HG03575 (cell line): Measurements from ENCODE around the gene GSDMA.
"Not testable (repeated sequence)": the region's sequence is repeated elsewhere in the genome, so short reads cannot be mapped to it uniquely, and the experiment has no call there.

ENCODE experiments used
- ATAC-seq: cut with Tn5 transposase; IDR thresholded peaks from one replicate; pipeline ENCODE4 v1.9.1; 2021; ENCODE audit not compliant: unreplicated experiment, insufficient number of reproducible peaks, low FRiP score; ENCODE audit errors: extremely low read depth

The GSDMA gene

DNA sequence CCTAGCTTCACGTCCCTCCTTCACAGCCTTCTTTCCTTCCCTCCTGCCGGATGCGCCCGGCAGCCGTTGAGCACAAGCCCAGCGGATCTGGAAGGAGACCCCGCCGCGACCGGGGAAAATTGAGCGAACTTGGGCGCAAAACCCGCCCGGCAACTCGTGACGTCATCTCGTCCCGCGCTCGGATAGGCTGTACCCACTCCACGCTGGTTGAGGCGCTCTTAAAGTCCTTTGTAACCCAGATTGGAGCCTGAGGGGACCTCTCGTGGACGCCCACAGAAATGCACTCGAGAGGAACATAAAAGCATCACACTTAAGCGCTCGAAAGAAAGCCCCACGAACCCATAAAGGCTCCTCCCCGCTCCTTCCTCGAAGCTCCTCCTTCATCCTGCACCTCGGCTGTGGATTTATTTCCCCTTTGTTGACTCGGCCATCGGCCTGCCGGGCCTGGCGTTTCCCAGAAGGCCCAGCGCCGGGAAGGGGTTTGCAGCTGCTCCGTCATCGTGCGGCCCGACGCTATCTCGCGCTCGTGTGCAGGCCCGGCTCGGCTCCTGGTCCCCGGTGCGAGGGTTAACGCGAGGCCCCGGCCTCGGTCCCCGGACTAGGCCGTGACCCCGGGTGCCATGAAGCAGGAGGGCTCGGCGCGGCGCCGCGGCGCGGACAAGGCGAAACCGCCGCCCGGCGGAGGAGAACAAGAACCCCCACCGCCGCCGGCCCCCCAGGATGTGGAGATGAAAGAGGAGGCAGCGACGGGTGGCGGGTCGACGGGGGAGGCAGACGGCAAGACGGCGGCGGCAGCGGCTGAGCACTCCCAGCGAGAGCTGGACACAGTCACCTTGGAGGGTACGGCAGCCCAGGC is 17.8 kb downstream of the GSDMA start, which contains the start of gene PSMD3:
PSMD3 (plus strand) TSS at position 457 of the 856 bp plus-strand sequence; CDS start at position 621, 164 bp downstream.
- peak; percentile 69 for ATAC-seq

DNA sequence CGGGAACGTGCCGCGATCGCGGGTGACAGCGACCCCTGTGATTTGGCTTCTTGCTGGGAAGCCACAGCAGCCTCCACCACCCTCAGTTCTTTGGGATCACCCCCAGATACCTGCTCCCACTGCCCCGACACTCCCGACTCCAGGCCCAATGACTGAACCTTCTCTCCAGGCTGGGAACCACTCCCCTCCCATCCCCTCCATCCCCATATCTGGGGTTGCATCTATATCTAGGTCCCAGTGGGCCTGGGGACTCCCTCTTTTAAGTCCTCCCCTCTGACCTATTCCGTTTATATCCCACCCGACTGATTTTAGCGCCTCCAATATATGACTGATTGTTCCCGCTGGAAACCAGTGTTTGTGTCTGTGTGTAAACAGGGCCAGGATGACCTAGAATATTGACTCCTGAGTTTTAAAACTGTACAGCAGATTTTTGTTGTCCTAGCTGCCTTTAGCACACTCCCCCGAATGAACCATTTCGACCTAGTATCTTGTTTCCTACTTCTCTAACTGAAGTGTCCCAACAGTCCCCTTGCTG is 18.5 kb downstream of the GSDMA start:
- no peak for ATAC-seq

DNA sequence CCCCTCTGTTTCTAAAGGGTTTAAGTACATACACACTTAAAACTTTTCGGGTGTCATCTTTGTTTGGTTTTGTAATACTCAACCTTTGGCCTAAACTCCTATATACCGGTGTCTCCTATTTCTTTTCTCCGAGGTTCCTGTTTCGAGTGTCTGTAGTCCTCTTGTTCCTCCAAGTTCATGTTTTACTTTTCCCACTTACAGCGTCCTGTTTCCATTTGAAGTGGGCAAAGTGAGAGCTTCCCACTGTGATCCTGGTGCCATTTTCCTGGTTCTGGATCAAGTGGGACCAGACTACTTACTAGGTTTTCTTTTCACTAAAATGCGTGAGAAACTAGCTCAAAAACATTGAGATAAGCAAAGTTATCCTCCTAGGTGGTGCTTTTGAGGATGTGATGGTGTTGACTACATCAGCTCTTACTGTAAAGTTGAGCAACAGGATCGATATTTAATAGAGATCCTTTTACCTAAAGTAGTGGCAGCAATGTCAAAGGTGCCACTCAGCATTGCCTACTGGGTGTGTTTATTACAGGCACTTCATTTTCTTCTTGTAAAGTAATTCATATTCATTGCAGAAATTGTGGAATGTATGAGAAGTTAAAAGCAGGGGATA is 19.1 kb downstream of the GSDMA start:
- no peak for ATAC-seq

DNA sequence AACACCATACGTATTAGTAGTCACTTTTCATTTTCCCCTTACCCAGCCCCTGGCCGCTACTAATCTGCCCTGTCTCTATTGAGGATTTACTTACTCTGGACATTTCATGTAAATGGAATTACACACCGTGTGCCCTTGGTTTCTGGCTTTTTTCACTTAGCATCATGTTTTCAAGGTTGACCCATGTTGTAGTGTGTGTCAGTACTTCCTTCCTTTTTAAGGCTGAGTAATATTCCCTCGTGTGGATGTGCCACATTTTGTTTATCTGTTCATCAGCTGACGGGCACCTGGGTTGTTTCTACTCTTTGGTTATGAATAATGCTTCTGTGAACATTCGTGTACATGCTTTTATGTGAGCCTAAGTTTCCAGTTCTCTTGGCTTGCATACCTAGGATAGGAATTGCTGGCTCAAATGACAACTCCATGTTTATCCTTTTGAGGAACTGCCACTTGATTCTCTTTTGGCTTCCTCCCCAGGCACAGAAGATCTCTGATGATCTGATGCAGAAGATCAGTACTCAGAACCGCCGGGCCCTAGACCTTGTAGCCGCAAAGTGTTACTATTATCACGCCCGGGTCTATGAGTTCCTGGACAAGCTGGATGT is 25.5 kb downstream of the GSDMA start:
- ATAC-seq = no peak

DNA sequence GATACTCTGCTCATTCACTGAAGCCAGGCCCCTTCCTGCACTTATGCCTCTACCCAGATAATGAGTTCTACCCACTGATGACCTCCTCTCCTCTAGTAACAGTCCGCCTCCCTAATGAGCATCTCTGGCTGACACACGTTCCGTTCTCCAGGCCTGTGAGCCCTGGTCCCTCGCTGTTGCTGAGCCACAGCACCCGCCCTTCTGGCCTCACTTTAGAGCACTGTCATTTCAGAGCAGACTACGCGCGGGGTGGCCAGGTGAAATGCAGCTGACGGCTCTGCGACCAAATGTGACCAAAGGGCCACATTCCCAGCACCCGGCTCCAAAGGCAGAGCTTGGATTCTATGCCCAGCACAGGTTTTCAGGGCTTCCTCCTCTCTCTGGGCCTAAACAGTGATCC is 31.6 kb downstream of the GSDMA start:
- ATAC-seq = no peak

DNA sequence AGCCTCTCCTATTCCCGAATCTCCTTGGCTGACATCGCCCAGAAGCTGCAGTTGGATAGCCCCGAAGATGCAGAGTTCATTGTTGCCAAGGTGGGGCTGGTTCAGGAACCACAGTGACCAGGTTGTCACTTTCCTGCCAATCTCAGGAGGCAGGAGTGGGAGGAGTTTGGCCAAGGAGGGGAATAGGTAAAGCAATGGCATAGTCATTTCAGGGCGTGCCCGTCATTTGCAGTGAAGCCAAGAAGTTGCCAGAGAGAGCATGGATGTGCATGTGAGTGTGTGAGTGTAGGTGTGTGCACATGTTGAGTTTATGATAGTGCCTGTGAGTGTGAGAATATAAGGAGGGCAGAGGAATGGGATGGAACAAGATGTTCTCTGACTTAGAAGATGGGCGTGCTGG is 32.6 kb downstream of the GSDMA start:
- ATAC-seq = no peak

DNA sequence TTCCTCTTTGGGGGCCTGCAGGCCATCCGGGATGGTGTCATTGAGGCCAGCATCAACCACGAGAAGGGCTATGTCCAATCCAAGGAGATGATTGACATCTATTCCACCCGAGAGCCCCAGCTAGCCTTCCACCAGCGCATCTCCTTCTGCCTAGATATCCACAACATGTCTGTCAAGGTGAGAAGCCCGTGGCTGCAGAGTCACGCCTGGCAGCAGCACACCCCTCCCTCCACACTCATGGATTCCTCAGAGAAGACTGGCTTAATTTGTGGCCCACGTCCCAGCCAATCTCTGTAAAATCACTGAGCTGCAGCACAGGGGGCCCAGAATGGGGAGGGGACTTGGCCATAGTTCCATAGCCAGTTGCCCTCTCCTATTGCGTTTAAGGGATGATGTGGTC is 33.4 kb downstream of the GSDMA start:
- no peak for ATAC-seq

DNA sequence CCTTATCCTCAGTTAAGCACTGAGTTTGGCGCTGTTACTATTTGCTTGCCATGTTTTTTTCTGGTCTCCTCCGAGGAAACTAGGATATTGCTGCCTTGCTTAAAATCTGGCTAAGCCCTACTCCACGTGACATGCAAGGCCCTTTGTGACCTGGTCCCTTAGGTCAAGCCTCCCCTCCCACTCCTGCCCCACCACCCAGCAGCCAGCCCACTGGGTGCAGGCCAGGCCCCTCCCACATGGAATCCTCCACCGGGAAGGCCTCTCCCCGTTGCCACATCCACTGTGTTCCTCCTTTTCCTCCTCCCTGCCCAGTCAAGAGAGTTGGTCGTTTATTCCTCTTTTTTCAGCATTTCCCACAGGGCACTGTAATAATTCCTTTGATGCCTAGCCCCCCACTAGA is 34.0 kb downstream of the GSDMA start:
- ATAC-seq = no peak

DNA sequence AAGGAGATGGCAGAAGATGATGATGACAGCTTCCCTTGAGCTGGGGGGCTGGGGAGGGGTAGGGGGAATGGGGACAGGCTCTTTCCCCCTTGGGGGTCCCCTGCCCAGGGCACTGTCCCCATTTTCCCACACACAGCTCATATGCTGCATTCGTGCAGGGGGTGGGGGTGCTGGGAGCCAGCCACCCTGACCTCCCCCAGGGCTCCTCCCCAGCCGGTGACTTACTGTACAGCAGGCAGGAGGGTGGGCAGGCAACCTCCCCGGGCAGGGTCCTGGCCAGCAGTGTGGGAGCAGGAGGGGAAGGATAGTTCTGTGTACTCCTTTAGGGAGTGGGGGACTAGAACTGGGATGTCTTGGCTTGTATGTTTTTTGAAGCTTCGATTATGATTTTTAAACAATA is 34.7 kb downstream of the GSDMA start:
- no peak for ATAC-seq

DNA sequence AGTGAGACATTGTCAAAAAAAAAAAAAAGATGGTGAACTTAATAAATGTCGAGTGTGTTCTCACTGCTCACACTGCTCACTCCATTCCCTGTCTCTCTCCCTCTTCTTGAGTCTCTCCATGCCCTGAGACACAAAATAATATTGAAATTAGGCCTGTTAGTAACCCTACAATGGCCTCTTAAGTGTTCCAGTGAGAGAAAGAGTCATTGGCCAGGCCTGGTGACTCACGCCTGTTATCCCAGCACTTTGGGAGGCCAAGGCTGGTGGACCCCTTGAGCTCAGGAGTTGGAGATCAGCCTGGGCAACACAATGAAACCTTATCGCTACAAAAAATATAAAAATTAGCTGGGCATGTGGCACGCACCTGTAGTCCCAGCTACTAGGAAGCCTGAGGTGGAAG is 36.3 kb downstream of the GSDMA start:
- no peak for ATAC-seq

DNA sequence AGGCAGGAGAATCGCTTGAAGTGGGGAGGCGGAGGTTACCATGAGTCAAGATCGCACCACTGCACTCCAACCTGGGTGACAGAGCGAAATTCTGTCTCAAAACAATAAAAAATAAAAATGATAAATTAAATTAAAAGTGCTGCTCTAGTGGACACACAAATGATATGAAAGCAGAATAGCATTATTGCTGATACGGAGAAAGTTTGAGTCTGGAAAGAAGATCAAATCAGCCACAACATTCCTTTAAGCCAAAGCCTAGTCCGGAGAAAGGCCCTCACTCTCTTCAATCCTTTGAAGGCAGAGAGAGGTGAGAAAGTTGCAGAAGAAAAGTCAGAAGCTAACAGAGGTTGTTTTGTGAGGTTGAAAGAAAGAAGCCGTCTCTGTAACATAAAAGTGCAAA is 37.4 kb downstream of the GSDMA start:
- no peak for ATAC-seq

DNA sequence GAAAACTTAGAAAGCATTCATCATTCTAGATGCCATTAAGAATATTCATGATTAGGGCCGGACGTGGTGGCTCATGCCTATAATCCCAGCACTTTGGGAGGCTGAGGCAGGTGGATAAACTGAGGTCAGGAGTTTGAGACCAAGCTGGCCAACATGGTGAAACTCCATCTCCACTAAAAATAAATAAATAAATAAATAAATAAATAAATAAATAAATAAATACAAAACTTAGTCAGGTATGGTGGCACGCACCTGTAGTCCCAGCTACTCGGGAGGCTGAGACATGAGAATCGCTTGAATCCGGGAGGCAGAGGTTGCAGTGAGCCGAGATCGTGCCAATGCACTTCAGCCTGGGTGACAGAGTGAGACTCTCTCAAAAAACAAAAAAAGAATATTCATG is 38.5 kb downstream of the GSDMA start:
- ATAC-seq = not testable (repeated sequence)

DNA sequence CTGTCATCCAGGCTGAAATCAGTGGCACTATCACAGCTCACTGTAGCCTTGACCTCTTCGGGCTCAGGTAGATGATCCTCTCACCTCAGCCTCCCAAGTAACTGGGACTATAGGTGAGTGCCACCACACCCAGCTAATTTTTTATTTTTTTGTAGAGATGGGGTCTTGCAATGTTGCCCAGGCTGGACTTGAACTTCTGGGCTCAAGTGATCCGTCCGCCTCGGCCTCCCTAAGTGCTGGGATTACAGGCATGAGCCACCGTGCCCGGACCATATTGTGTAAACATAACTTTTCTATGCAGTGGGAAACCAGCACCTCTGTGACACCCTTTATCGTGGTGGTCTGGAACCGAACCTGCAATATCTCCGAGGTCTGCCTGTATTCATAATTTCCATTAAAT is 41.3 kb downstream of the GSDMA start:
- ATAC-seq = no peak

DNA sequence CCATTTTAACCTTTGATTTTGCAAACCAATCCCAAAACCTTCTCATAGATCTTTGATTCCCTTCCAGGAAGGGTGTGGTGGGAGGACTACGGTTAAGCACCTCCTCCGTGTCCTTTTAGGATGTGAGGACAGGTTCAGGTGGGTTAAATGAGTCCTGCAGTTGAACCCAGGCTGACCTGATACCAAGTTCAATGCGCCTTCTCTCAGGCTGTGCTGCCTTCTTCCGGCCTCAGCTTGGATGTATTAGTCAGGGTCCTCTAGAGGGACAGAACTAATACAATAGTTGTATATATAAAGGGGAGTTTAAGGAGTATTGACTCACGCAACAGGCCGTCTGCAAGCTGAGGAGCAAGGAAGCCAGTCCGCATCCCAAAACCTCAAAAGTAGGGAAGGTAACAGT is 41.9 kb downstream of the GSDMA start:
- no peak for ATAC-seq

DNA sequence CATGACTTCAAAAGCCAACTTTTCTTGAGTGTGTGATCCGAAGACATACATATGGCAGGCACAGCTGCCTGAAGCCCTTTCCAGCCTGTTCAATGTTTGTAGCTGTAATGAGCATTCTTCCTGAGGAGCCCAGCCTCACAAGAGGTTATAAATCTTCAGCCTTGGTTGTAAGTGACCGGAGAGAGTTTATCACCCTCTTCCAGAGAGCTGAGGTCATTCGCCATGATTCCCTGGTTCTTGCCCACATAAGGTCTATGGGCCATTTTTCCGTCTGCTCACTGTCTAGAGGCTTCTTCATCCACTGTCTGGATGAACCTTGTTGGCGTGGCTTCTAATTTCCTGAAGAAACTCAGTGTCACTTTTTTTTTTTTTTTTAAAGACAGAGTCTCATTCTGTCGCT is 42.7 kb downstream of the GSDMA start:
- no peak for ATAC-seq

DNA sequence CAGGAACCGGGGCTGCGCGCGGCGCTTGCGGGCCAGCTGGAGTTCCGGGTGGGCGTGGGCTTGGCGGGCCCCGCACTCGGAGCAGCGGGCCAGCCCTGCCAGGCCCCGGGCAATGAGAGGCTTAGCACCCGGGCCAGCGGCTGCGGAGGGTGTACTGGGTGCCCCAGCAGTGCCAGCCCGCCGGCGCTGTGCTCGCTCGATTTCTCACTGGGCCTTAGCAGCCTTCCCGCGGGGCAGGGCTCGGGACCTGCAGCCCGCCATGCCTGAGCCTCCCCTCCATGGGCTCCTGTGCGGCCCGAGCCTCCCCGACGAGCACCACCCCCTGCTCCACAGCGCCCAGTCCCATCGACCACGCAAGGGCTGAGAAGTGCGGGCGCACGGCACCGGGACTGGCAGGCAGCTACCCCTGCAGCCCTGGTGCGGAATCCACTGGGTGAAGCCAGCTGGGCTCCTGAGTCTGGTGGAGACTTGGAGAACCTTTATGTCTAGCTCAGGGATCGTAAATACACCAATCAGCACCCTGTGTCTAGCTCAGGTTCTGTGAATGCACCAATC is 48.2 kb downstream of the GSDMA start:
- ATAC-seq = not testable (repeated sequence)

DNA sequence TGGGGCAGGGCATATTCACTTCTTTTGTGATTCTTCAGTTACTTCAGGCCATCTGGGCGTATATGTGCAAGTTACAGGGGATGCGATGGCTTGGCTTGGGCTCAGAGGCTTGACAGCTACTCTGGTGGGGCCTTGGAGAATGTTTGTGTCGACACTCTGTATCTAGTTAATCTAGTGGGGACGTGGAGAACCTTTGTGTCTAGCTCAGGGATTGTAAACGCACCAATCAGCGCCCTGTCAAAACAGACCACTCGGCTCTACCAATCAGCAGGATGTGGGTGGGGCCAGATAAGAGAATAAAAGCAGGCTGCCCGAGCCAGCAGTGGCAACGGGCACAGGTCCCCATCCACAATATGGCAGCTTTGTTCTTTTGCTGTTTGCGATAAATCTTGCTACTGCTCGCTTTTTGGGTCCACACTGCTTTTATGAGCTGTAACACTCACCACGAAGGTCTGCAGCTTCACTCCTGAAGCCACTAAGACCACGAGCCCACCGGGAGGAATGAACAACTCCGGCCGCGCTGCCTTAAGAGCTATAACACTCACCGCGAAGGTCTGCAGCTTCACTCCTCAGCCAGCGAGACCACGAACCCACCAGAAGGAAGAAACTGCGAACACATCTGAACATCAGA is 49.3 kb downstream of the GSDMA start:
- ATAC-seq = not testable (repeated sequence)

DNA sequence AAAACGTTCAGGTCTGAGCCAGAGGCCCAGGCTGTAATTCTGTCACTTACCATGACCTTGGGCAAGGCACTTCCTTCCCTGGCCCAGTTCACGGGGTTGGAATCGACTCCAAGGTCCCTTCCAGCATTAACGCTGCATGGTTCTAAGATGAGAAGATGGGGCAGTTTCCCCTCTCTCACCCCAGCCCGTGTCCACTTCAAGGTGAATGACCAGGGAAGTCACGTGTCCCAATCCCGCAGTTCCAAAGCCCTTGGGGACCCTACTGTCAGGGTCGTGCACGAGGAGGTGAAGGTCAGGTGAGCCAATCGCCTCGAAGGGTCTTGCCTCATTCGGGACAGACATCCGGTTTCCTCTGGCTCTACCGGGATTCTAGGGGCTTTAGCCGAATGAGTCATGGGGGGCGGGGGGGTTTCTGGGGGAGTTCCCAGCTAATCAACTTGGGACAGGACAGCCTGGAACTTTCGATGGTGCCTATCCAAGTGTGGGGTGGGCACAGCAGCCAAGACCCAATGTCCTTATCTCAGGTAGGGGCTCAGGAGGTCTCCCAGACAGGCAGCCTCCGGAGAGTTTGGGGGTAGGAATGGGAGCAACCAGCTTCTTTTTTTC is 51.7 kb downstream of the GSDMA start:
- no peak for ATAC-seq
